CD4-positive, alpha-beta T cell (primary cell): ENCODE results near the gene ITGB2. TPM values are rescaled to one million over a fixed set of nuclear protein-coding genes. Genes with fewer than 3 reads are reported as not detected.

Experiments
- ATAC-seq: fragments of 200-7000 bp; cut with Tn5 transposase; one replicate; pipeline ENCODE4 v1.10.0; 2022; ENCODE audit warnings: mild to moderate bottlenecking; ENCODE audit not compliant: poor library complexity
- CTCF ChIA-PET: fragments of 350-600 bp; sonication (Branson Sonifier 250); formaldehyde crosslinking; loops from one replicate; lab custom pipeline; 2021; ENCODE audit warnings: antibody characterized with exemption, inconsistent platforms; lab: Charles Lee
- POLR2A ChIA-PET: fragments of 350-600 bp; sonication (Branson Sonifier 250); formaldehyde crosslinking; loops from one replicate; lab custom pipeline; 2021; ENCODE audit warnings: antibody characterized with exemption, inconsistent platforms; lab: Charles Lee
- DNase-seq, 14 experiments: peaks; one replicate each; pipeline ENCODE4 v3.0.0-alpha.2; 2013 to 2020; ENCODE audit warnings: mixed read lengths in 2 of 14
- H3K27ac ChIP-seq, 2 donors: one replicate each; pipeline versions ENCODE4 v1.5.1 to v1.7.0; 2013; ENCODE audit warnings: low read length in 2 of 2, low read depth in 1 of 2, mild to moderate bottlenecking in 1 of 2
- H3K27me3 ChIP-seq, 2 experiments: 1 replicate in 1 of 2; 2 replicates in 1 of 2; pipeline versions ENCODE4 v1.6.1 to v1.7.0; 2013; ENCODE audit warnings: low read length in 2 of 2, control low read depth in 1 of 2, mild to moderate bottlenecking in 1 of 2, moderate library complexity in 1 of 2; ENCODE audit not compliant: insufficient read depth in 2 of 2, control insufficient read depth in 1 of 2
- H3K36me3 ChIP-seq: one replicate; pipeline ENCODE4 v1.6.1; 2013; ENCODE audit warnings: low read length, control low read depth; ENCODE audit not compliant: insufficient read depth
- H3K4me1 ChIP-seq: one replicate; pipeline ENCODE4 v1.6.1; 2013; ENCODE audit warnings: low read length, control low read depth; ENCODE audit not compliant: insufficient read depth
- H3K4me3 ChIP-seq: one replicate; pipeline ENCODE4 v1.5.1; 2013; ENCODE audit warnings: mild to moderate bottlenecking, low read length, moderate library complexity
- H3K9me3 ChIP-seq, 2 experiments: 1 replicate in 1 of 2; 2 replicates in 1 of 2; pipeline versions ENCODE4 v1.6.1 to v1.7.0; 2013; ENCODE audit warnings: low read length in 2 of 2, mild to moderate bottlenecking in 2 of 2, control low read depth in 1 of 2, moderate library complexity in 1 of 2; ENCODE audit not compliant: control insufficient read depth in 1 of 2, insufficient read depth in 1 of 2
- H3K27ac Mint-ChIP-seq: one replicate; pipeline ENCODE4 v1.8.0; 2020; ENCODE audit warnings: mixed read lengths
- H3K27me3 Mint-ChIP-seq: one replicate; pipeline ENCODE4 v1.8.0; 2021; ENCODE audit warnings: mixed read lengths
- H3K36me3 Mint-ChIP-seq: one replicate; pipeline ENCODE4 v1.8.0; 2021; ENCODE audit warnings: low read depth, mixed read lengths
- H3K4me1 Mint-ChIP-seq: one replicate; pipeline ENCODE4 v1.8.0; 2021; ENCODE audit warnings: low read depth, mixed read lengths
- H3K4me3 Mint-ChIP-seq: one replicate; pipeline ENCODE4 v1.8.0; 2020; ENCODE audit warnings: mild to moderate bottlenecking, mixed read lengths
- H3K9me3 Mint-ChIP-seq: one replicate; pipeline ENCODE4 v1.8.0; 2020; ENCODE audit warnings: mixed read lengths
- CTCF ChIP-seq: fragments of 200-600 bp; IDR thresholded peaks from one replicate; pipeline ENCODE4 v1.8.0; 2022; ENCODE audit warnings: antibody characterized with exemption, mild to moderate bottlenecking
- intact Hi-C, 2 experiments: fragments of 100-400 bp; cut with DNase I in 1 of 2; cut with micrococcal nuclease in 1 of 2; formaldehyde crosslinking; loops; one replicate each; pipeline versions ENCODE4 v1.15.1 to v1.9.0; 2023 to 2025; cut with DNase I, micrococcal nuclease
- total RNA-seq, 174 experiments: library from RNA in 2 of 174; stranded (reverse) in 2 of 174; gene quantifications; one replicate each; pipeline ENCODE4 v1.2.3 and lab custom pipeline; 2021 to 2026

The ITGB2 gene
- total RNA-seq, 2 experiments from 2014 or later: 283 to 284 TPM

GRCh38 chr21:44896561-44897286 is 24.0 kb downstream of the ITGB2 start:
- H3K27me3 ChIP-seq: no peaks in the 10 kb centered on the region
- H3K4me3 Mint-ChIP-seq: no peak overlapping the region
- no peak overlapping the region for H3K4me3 ChIP-seq
- H3K27me3 Mint-ChIP-seq: no peaks in the 10 kb centered on the region
- ChIA-PET POLR2A (interaction anchor here (0.7 to 3.8 kb wide), 6 partner anchors 15 to 35 kb away, joined by 3 to 13 read pairs (median 5); no protein-coding TSS in a partner anchor), CTCF (interaction anchor here (5.3 kb wide), 1 partner anchor 33 kb away, joined by 56 read pairs; no protein-coding TSS in a partner anchor)
- intact Hi-C loops: no loop called here
- H3K27ac ChIP-seq: peak overlapping the region in 1 of 2 donors; percentile 21
- no peak for TF ChIP-seq CTCF
- peaks cover 30% of the 10 kb centered on the region for H3K4me1 ChIP-seq
- H3K9me3 ChIP-seq: no peaks in the 10 kb centered on the region
- peaks cover 15% of the 10 kb centered on the region for H3K4me1 Mint-ChIP-seq
- H3K36me3 ChIP-seq: peaks cover 88% of the 10 kb centered on the region
- ATAC-seq (no peak), DNase-seq (no peak)
- H3K27ac Mint-ChIP-seq: no peak overlapping the region
- no peaks in the 10 kb centered on the region for H3K9me3 Mint-ChIP-seq
- peaks cover 68% of the 10 kb centered on the region for H3K36me3 Mint-ChIP-seq

- Histone ChIP-seq H3K9me3 (no peaks in the 10 kb centered on the region), H3K27me3 (no peaks in the 10 kb centered on the region), H3K4me3 (no peak overlapping the region), H3K4me1 (peaks cover 37% of the 10 kb centered on the region), H3K36me3 (peaks cover 88% of the 10 kb centered on the region), H3K27ac (no peak overlapping the region)
- no peaks in the 10 kb centered on the region for H3K9me3 Mint-ChIP-seq
- peaks cover 15% of the 10 kb centered on the region for H3K4me1 Mint-ChIP-seq
- DNase-seq (no peak), ATAC-seq (no peak)
- ChIA-PET POLR2A (interaction anchor here (0.7 to 3.8 kb wide), 5 partner anchors 16 to 36 kb away, joined by 3 to 26 read pairs (median 5); no protein-coding TSS in a partner anchor), CTCF (interaction anchor here (5.3 kb wide), 1 partner anchor 34 kb away, joined by 56 read pairs; no protein-coding TSS in a partner anchor)
- H3K27me3 Mint-ChIP-seq: no peaks in the 10 kb centered on the region
- H3K4me3 Mint-ChIP-seq: no peak overlapping the region
- no peak for TF ChIP-seq CTCF
- H3K27ac Mint-ChIP-seq: peak overlapping the region; percentile 36
- peaks cover 64% of the 10 kb centered on the region for H3K36me3 Mint-ChIP-seq
- intact Hi-C loops: no loop called here
Observed at GRCh38 chr21:44895859-44896258, 24.8 kb downstream of the ITGB2 start.

- Histone ChIP-seq H3K4me3 (no peak overlapping the region), H3K27ac (no peak overlapping the region), H3K9me3 (no peaks in the 10 kb centered on the region), H3K4me1 (peaks cover 37% of the 10 kb centered on the region), H3K27me3 (no peaks in the 10 kb centered on the region), H3K36me3 (peaks cover 88% of the 10 kb centered on the region)
- peaks cover 63% of the 10 kb centered on the region for H3K36me3 Mint-ChIP-seq
- ATAC-seq (no peak), DNase-seq (no peak)
- intact Hi-C loops: no loop called here
- ChIA-PET POLR2A (interaction anchor here (1.3 to 4.6 kb wide), 6 partner anchors 17 to 45 kb away, joined by 3 to 26 read pairs (median 4); partner anchors contain the start of gene SLX9), CTCF (interaction anchor here (1.8 to 5.3 kb wide), 2 partner anchors 35 to 40 kb away, joined by 4 to 56 read pairs; no protein-coding TSS in a partner anchor)
- no peaks in the 10 kb centered on the region for H3K9me3 Mint-ChIP-seq
- H3K27ac Mint-ChIP-seq: no peak overlapping the region
- peaks cover 15% of the 10 kb centered on the region for H3K4me1 Mint-ChIP-seq
- TF ChIP-seq CTCF: no peak
- H3K4me3 Mint-ChIP-seq: no peak overlapping the region
- no peaks in the 10 kb centered on the region for H3K27me3 Mint-ChIP-seq
Observed at GRCh38 chr21:44894687-44895302, 25.9 kb downstream of the ITGB2 start.
